ENCODE results near the gene TIMM23B. TPM values are rescaled to one million over a fixed set of nuclear protein-coding genes. Genes with fewer than 3 reads are reported as not detected.
"Not testable (repeated sequence)": the region's sequence is repeated elsewhere in the genome, so short reads cannot be mapped to it uniquely, and the experiment has no call there.

The TIMM23B gene
- total and polyA plus RNA-seq, 9 donors, result 8.7 to 26.8 (median 15.1) TPM

DNA sequence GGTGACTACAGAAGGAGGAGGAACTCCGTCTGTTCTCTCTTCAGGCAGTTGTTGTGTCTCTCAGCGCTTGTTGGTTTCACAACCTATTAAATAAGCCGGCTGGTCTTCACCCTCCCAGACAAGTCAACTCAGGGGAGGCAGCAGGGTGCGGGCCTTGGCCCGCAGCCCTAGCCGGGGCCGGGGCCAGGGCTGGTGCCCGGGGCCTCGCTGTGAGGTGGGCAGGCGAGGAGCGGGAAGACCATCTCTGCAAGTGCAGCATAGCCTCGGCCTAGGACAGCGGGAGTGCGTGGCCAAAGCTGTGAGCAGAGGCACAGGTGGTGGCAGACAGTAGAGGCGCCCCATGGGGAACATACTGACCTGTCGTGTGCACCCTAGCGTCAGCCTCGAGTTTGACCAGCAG lies 46.5 kb downstream of the TIMM23B start, which contains the start of gene AGAP6:
TSS of gene AGAP6 (plus strand) at position 31 of the 400 bp plus-strand sequence. CDS start at position 341, 310 bp downstream.
- H3K4me1 ChIP-seq (ENCODE audit: insufficient read depth); H3K27ac ChIP-seq; DNase-seq; H3K36me3 ChIP-seq; H3K4me3 ChIP-seq; intact Hi-C loops (cut with DNase I); H3K9me3 ChIP-seq; H3K27me3 ChIP-seq: not testable (repeated sequence)
- 90 to 96% (median 93%) methylated on average over 11 to 17 of the region's 18 CpGs for WGBS, 3 donors

DNA sequence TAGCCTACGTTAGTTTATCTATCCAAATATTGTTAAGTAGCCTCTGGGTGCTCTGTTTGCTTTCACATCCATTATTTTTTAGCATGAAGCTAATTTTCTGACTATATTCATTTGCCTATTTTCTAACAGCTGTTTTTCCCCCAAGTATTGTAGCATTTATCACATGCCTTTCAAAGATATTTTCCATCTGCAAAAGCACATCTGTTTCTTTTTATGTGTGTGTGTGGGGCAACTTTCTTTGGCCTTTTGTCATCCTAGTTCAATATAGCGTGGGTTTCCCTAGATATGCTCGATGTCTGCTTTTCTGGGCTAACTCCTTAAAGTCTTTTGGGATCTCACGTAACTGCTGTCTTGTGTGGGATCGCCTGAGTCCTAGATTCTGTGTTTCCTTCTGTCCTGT lies 53.5 kb downstream of the TIMM23B start:
- 22 to 27% (median 26%) methylated on average over 5 of the region's 5 CpGs for WGBS, 3 donors
- H3K9me3 ChIP-seq; H3K4me1 ChIP-seq (ENCODE audit: insufficient read depth); intact Hi-C loops (cut with DNase I); DNase-seq; H3K4me3 ChIP-seq; H3K36me3 ChIP-seq; H3K27me3 ChIP-seq; H3K27ac ChIP-seq: not testable (repeated sequence)

- intact Hi-C loops (cut with DNase I); H3K4me3 ChIP-seq; DNase-seq; H3K4me1 ChIP-seq (ENCODE audit: insufficient read depth); H3K27me3 ChIP-seq; H3K9me3 ChIP-seq; H3K36me3 ChIP-seq; H3K27ac ChIP-seq: not testable (repeated sequence)
- WGBS, 3 donors, result 84 to 92% (median 88%) methylated on average over 4 to 7 of the region's 7 CpGs
Measured at GRCh38 chr10:50014024-50014423, 72.2 kb downstream of the TIMM23B start.

DNA sequence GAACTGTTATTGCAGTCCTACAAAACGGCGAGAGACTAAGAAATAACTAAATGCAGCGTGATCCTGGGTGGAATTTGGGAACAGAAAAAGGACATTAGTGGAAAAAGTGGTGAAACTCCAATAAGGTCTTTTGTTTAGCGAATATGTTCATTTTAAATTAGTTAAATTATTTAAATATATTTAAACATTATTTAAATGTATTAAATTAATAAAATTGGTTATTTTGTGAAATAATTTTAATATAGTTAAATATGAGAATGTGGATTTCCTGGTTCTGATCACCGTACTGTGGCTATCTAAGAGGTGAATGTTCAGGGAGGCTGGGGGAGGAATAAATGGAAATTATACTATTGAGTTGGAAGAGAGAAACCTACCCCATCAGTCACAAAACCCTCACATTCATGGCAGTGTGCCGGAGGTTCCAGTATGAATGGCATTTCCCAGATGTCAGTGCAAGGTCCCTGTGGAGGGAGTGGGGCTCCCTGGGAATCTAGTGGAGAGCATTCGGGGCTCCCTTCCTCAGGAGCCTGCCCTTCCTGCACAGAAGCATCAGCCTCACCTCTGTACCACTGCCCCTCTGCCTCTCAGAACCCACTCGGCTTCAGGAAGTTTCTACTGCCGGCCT lies 73.9 kb downstream of the TIMM23B start:
- H3K27me3 ChIP-seq; H3K4me1 ChIP-seq (ENCODE audit: insufficient read depth); H3K36me3 ChIP-seq; H3K27ac ChIP-seq; intact Hi-C loops (cut with DNase I); DNase-seq; H3K9me3 ChIP-seq; H3K4me3 ChIP-seq: not testable (repeated sequence)
- 61 to 68% (median 64%) methylated on average over 9 of the region's 9 CpGs for WGBS, 3 donors

GRCh38 chr10:50016926-50017325 lies 75.1 kb downstream of the TIMM23B start:
- H3K27me3 ChIP-seq; H3K4me1 ChIP-seq (ENCODE audit: insufficient read depth); DNase-seq; H3K9me3 ChIP-seq; intact Hi-C loops (cut with DNase I); H3K27ac ChIP-seq; H3K36me3 ChIP-seq; H3K4me3 ChIP-seq: not testable (repeated sequence)
- 78 to 82% (median 81%) methylated on average over 5 of the region's 5 CpGs for WGBS, 3 donors

DNA sequence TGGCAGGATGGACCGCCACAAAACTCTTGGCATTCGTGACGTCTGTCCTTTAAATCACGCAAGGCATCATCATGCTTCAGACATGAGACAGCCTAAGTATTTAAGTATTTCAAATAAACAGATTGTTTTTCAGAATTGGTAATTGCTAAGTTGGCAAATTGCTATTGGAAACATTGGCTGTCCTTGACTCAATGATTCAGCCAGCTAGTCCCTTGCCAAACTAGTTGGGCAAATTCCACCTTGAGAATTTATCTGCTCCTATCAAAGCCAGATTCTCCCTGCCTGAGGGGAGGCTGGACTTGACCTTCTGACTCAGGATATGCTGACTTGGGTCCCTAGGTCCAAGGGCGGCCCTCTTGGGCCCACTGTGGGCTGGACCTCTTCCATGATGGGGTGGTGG lies 75.8 kb downstream of the TIMM23B start:
- H3K9me3 ChIP-seq; H3K36me3 ChIP-seq; H3K4me3 ChIP-seq; H3K4me1 ChIP-seq (ENCODE audit: insufficient read depth); H3K27ac ChIP-seq; intact Hi-C loops (cut with DNase I); DNase-seq; H3K27me3 ChIP-seq: not testable (repeated sequence)
- WGBS, 3 donors, result 77 to 79% (median 79%) methylated on average over 5 of the region's 5 CpGs

DNA sequence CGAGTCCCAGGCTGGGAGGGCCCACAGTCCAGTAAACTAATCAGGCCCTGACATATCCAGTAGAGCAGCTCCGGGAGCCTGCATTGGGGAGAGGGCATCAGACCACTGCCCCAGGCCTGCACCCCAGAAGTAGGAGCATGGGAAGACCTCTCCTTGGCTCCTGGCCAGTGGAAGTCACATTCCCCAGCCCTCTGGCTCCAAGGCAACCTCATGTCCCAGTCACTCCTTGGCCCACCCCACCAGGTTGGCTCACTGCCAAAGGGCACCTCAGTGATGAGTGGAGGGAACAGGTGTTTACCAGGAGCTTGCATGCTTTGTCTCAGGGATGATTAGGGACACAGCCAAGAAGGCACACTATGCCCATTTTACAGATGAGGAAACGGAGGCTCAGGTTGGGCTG lies 77.4 kb downstream of the TIMM23B start:
- H3K4me3 ChIP-seq; H3K4me1 ChIP-seq (ENCODE audit: insufficient read depth); DNase-seq; H3K27me3 ChIP-seq; H3K36me3 ChIP-seq; H3K27ac ChIP-seq; intact Hi-C loops (cut with DNase I); H3K9me3 ChIP-seq: not testable (repeated sequence)
- 83 to 91% (median 83%) methylated on average over 3 of the region's 3 CpGs for WGBS, 3 donors

DNA sequence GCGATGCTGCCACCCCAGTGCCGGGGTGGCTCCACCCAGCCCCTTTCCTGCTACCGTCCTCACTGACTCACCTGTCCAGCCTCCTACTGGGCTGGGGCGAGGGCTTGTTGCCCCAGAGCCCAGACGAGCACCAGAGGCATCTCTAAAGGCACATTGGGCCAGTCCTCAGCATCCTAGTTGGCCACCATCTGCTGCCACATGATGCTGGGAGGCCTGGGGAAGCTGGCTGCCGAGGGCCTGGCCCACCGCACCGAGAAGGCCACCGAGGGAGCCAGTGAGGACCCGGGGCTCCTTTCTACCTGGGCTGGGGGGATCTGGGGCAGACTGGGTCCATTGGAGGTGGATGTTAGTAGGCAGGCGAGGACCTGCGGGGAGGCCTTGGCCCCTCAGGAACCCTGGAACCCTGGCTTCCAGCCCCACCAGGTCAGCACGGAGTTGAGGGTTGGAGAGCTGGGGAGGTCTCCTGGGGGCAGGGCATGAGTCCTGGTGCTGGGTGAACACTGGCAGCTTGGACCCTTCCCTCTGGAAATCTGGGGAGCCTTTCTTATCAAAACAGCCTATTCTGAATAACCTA lies 78.7 kb downstream of the TIMM23B start:
- not testable (repeated sequence) for H3K27ac ChIP-seq; H3K9me3 ChIP-seq; DNase-seq; H3K4me3 ChIP-seq; H3K36me3 ChIP-seq; H3K27me3 ChIP-seq; H3K4me1 ChIP-seq (ENCODE audit: insufficient read depth)
- intact Hi-C loops (cut with DNase I), result loop anchor here in 1 of 4 donors (10.0 kb wide), 1 partner anchor 134 kb away; no protein-coding TSS in a partner anchor
- 79 to 88% (median 79%) methylated on average over 12 to 13 of the region's 13 CpGs for WGBS, 3 donors
